Measurements from ENCODE around the gene GLTPD2. TPM values are rescaled to one million over a fixed set of nuclear protein-coding genes. Genes with fewer than 3 reads are reported as not detected.

GLTPD2 gene
- total RNA-seq, 4 donors from 2014 or later: not detected

- Histone ChIP-seq H3K36me3 (peaks cover 14% of the 10 kb centered on the region in 2 donors), H3K27me3 (no peaks in the 10 kb centered on the region), H3K4me1 (peaks cover 7 to 8% of the 10 kb centered on the region in 2 donors), H3K4me3 (replicated peaks in 1 of 3) (no peak overlapping the region), H3K9me3 (no peaks in the 10 kb centered on the region), H3K27ac (no peak overlapping the region)
- 95 to 100% methylated on average over 1 of the region's 1 CpG for WGBS, 2 donors
- intact Hi-C loops (cut with DNase I): no loop called here
- TF ChIP-seq CTCF (IDR thresholded peaks at IDR 0.05) (no peak), POLR2A (IDR thresholded peaks at IDR 0.05) (no peak)
- no peak for DNase-seq
Observed at GRCh38 chr17:4795168-4795567, 6.4 kb downstream of the GLTPD2 start.

- Histone ChIP-seq H3K36me3 (peaks cover 14% of the 10 kb centered on the region in 2 donors), H3K9me3 (no peaks in the 10 kb centered on the region), H3K27me3 (no peaks in the 10 kb centered on the region), H3K4me1 (peaks cover 7 to 8% of the 10 kb centered on the region in 2 donors), H3K27ac (peak overlapping the region in 2 of 3 donors; percentile 37 to 77), H3K4me3 (replicated peaks in 1 of 3) (peak overlapping the region; percentile 37 to 88 (median 81))
- WGBS, 2 donors: 0 to 2% methylated on average over 7 of the region's 7 CpGs
- intact Hi-C loops (cut with DNase I): no loop called here
- DNase-seq: peak; percentile 11 to 27
- TF ChIP-seq CTCF (IDR thresholded peaks at IDR 0.05): no peak
- no peak for TF ChIP-seq POLR2A (IDR thresholded peaks at IDR 0.05)
Observed at GRCh38 chr17:4796552-4796920, 7.8 kb downstream of the GLTPD2 start.

- no peak for TF ChIP-seq POLR2A (IDR thresholded peaks at IDR 0.05)
- TF ChIP-seq CTCF (IDR thresholded peaks at IDR 0.05): no peak
- 68 to 86% methylated on average over 10 of the region's 10 CpGs for WGBS, 2 donors
- H3K9me3 ChIP-seq: no peaks in the 10 kb centered on the region
- no peaks in the 10 kb centered on the region for H3K27me3 ChIP-seq
- peaks cover 14% of the 10 kb centered on the region in 2 donors for H3K36me3 ChIP-seq
- intact Hi-C loops (cut with DNase I): no loop called here
- no peak overlapping the region for H3K27ac ChIP-seq
- no peak for DNase-seq
- no peak overlapping the region for H3K4me3 ChIP-seq (replicated peaks in 1 of 3)
- peaks cover 7 to 8% of the 10 kb centered on the region in 2 donors for H3K4me1 ChIP-seq
Observed at GRCh38 chr17:4800462-4801196, 11.9 kb downstream of the GLTPD2 start.

GRCh38 chr17:4802228-4802627, 13.5 kb downstream of the GLTPD2 start, which contains the start of gene C17orf114:
Gene C17orf114, minus strand, starts transcription at chr17:4802328.
- no peaks in the 10 kb centered on the region for H3K9me3 ChIP-seq
- no peaks in the 10 kb centered on the region for H3K27me3 ChIP-seq
- peaks cover 6 to 7% of the 10 kb centered on the region in 2 donors for H3K4me1 ChIP-seq
- no peak within 1 kb of the TSS for H3K4me3 ChIP-seq (replicated peaks in 1 of 3)
- peaks cover 14% of the 10 kb centered on the region in 2 donors for H3K36me3 ChIP-seq
- no peak for DNase-seq
- TF ChIP-seq POLR2A (IDR thresholded peaks at IDR 0.05): no peak
- no peak for TF ChIP-seq CTCF (IDR thresholded peaks at IDR 0.05)
- 82% methylated on average over 9 of the region's 9 CpGs for WGBS, 2 donors
- intact Hi-C loops (cut with DNase I): no loop called here
- no peak within 1 kb of the TSS for H3K27ac ChIP-seq

GRCh38 chr17:4806456-4806776, 17.7 kb downstream of the GLTPD2 start:
- no peak for DNase-seq
- Histone ChIP-seq H3K4me1 (peaks cover 16 to 17% of the 10 kb centered on the region in 2 donors), H3K9me3 (no peaks in the 10 kb centered on the region), H3K27ac (no peak overlapping the region), H3K27me3 (no peaks in the 10 kb centered on the region), H3K4me3 (replicated peaks in 1 of 3) (peak overlapping the region in 1 of 3 donors; percentile 74), H3K36me3 (no peaks in the 10 kb centered on the region)
- TF ChIP-seq CTCF (IDR thresholded peaks at IDR 0.05) (no peak), POLR2A (IDR thresholded peaks at IDR 0.05) (no peak)
- intact Hi-C loops (cut with DNase I): no loop called here
- 6 to 8% methylated on average over 7 to 16 of the region's 16 CpGs for WGBS, 2 donors

Data from thyroid gland (tissue), 4 donors.